PFSK-1 (cell line): Measurements from ENCODE around the gene CHST10.

Source experiments
- POLR2AphosphoS5 ChIP-seq: IDR thresholded peaks from 2 replicates; pipeline ENCODE4 v1.6.1; 2012; ENCODE audit warnings: low read depth, mild to moderate bottlenecking, control low read depth, low read length, moderate library complexity
- REST ChIP-seq, 2 experiments: IDR thresholded peaks; 2 replicates each; pipeline versions ENCODE4 v1.6.1 to v1.8.0; 2011 to 2012; ENCODE audit warnings: low read depth in 2 of 2, low read length in 2 of 2, control low read depth in 1 of 2, inconsistent platforms in 1 of 2, mild to moderate bottlenecking in 1 of 2, moderate library complexity in 1 of 2; ENCODE audit not compliant: insufficient read depth in 1 of 2

- TF ChIP-seq REST (IDR thresholded peaks at IDR 0.05; ENCODE audit: insufficient read depth in 1 of 2, low read depth in 2 of 2, low read length in 2 of 2), result no peak
- no peak for TF ChIP-seq POLR2AphosphoS5
Measured at GRCh38 chr2:100408941-100409340, 8.5 kb downstream of the CHST10 start.
